Esophagus muscularis mucosa (tissue), 4 donors: ENCODE data around the gene BMAL1. TPM values are rescaled to one million over a fixed set of nuclear protein-coding genes. Genes with fewer than 3 reads are reported as not detected.
"Not testable (repeated sequence)": the region's sequence is repeated elsewhere in the genome, so short reads cannot be mapped to it uniquely, and the experiment has no call there.

Experiments used
- DNase-seq: peaks from one replicate; pipeline ENCODE4 v3.0.0-alpha.2; 2017; ENCODE audit errors: extremely low spot score
- H3K27ac ChIP-seq, 4 donors: fragments of 200-600 bp; sonication (generic); replicated peaks in 1 of 4; 1 replicate in 3 of 4; 2 replicates in 1 of 4; pipeline ENCODE4 v1.5.1; 2016 to 2019; ENCODE audit warnings: mild to moderate bottlenecking in 1 of 4
- H3K27me3 ChIP-seq, 4 donors: fragments of 200-600 bp; sonication (generic); one replicate each; pipeline versions ENCODE4 v1.5.1 to v1.6.0; 2016 to 2019
- H3K36me3 ChIP-seq, 4 donors: fragments of 200-600 bp; sonication (generic); one replicate each; pipeline ENCODE4 v1.5.1; 2016 to 2019
- H3K4me1 ChIP-seq, 4 donors: fragments of 200-600 bp; sonication (generic); one replicate each; pipeline ENCODE4 v1.5.1; 2016 to 2019
- H3K4me3 ChIP-seq, 4 donors: fragments of 200-600 bp; sonication (generic); 1 replicate in 2 of 4; 2 replicates in 2 of 4; pipeline ENCODE4 v1.5.1; 2016 to 2019; ENCODE audit warnings: mild to moderate bottlenecking in 4 of 4, moderate library complexity in 1 of 4
- H3K9me3 ChIP-seq, 4 donors: fragments of 200-600 bp; sonication (generic); 1 replicate in 3 of 4; 2 replicates in 1 of 4; pipeline ENCODE4 v1.5.1; 2016 to 2019
- EP300 ChIP-seq: sonication (generic); formaldehyde crosslinking; IDR thresholded peaks from one replicate; pipeline ENCODE4 v1.6.1; 2017; ENCODE audit warnings: antibody characterized with exemption
- POLR2A ChIP-seq: fragments of 450-650 bp; IDR thresholded peaks from one replicate; pipeline ENCODE4 v1.6.1; 2017; ENCODE audit warnings: antibody characterized with exemption, moderate library complexity, mild to moderate bottlenecking, low read depth
- POLR2AphosphoS5 ChIP-seq, 2 donors: sonication (generic); formaldehyde crosslinking; IDR thresholded peaks; one replicate each; pipeline ENCODE4 v1.6.1; 2017; ENCODE audit warnings: antibody characterized with exemption in 2 of 2
- WGBS: methylation state at CpG from one replicate; pipeline ENCODE4 v1.1.5; 2018; 5-methylcytosine and 5-hydroxymethylcytosine counted together
- intact Hi-C: fragments of 100-400 bp; cut with DNase I; formaldehyde crosslinking; loops from one replicate; pipeline ENCODE4 v1.15.1; 2023
- total RNA-seq, 4 donors: library from RNA; depleted of rRNA; stranded (reverse); fragments of >200 nt; gene quantifications; one replicate each; pipeline versions ENCODE4 v1.1.0 to v1.2.1, GENCODE V29; 2016
- TF ChIP-seq, protein P1 (sequence below), 3 experiments: fragments of 200-600 bp in 2 of 3; fragments of 450-650 bp in 1 of 3; sonication (generic) in 2 of 3; IDR thresholded peaks; one replicate each; pipeline ENCODE4 v1.5.1; 2017 to 2019; ENCODE audit warnings: antibody characterized with exemption in 3 of 3, mild to moderate bottlenecking in 2 of 3, moderate library complexity in 1 of 3

The BMAL1 gene
- total RNA-seq, 4 donors from 2014 or later, result 31.1 to 36.4 (median 33.9) TPM

DNA sequence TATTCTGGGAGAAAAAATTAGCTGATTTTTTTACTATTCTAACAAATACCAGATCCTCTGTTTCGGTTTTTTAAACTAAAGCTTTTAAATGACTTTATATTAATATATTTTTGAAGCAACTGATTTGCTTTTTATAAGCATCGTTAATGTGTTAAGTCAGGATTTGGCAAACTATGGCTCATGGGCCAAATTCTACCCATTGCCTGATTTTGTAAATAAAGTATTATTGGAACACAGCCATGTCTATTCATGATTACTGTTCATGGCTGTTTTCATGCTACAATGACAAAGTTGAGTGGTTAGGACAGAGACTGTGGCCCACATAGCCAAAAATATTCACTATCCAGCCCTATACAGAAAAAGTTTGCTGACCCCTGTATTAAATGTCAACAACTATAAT, 155.8 kb downstream of the BMAL1 start:
- intact Hi-C loops, result no loop called here
- DNase-seq, result no peak
- Histone ChIP-seq H3K36me3 (no peaks in the 10 kb centered on the region), H3K27ac (no peak overlapping the region), H3K4me3 (no peak overlapping the region), H3K27me3 (no peaks in the 10 kb centered on the region), H3K9me3 (no peaks in the 10 kb centered on the region), H3K4me1 (peaks cover 0 to 4% (median 2%) of the 10 kb centered on the region in 4 donors)
- TF ChIP-seq, protein P1, sequence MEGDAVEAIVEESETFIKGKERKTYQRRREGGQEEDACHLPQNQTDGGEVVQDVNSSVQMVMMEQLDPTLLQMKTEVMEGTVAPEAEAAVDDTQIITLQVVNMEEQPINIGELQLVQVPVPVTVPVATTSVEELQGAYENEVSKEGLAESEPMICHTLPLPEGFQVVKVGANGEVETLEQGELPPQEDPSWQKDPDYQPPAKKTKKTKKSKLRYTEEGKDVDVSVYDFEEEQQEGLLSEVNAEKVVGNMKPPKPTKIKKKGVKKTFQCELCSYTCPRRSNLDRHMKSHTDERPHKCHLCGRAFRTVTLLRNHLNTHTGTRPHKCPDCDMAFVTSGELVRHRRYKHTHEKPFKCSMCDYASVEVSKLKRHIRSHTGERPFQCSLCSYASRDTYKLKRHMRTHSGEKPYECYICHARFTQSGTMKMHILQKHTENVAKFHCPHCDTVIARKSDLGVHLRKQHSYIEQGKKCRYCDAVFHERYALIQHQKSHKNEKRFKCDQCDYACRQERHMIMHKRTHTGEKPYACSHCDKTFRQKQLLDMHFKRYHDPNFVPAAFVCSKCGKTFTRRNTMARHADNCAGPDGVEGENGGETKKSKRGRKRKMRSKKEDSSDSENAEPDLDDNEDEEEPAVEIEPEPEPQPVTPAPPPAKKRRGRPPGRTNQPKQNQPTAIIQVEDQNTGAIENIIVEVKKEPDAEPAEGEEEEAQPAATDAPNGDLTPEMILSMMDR (IDR thresholded peaks at IDR 0.05), result no peak
- TF ChIP-seq POLR2A (no peak), POLR2AphosphoS5 (IDR thresholded peaks at IDR 0.05) (no peak), EP300 (no peak)
- 92% methylated on average over 2 of the region's 2 CpGs for WGBS

DNA sequence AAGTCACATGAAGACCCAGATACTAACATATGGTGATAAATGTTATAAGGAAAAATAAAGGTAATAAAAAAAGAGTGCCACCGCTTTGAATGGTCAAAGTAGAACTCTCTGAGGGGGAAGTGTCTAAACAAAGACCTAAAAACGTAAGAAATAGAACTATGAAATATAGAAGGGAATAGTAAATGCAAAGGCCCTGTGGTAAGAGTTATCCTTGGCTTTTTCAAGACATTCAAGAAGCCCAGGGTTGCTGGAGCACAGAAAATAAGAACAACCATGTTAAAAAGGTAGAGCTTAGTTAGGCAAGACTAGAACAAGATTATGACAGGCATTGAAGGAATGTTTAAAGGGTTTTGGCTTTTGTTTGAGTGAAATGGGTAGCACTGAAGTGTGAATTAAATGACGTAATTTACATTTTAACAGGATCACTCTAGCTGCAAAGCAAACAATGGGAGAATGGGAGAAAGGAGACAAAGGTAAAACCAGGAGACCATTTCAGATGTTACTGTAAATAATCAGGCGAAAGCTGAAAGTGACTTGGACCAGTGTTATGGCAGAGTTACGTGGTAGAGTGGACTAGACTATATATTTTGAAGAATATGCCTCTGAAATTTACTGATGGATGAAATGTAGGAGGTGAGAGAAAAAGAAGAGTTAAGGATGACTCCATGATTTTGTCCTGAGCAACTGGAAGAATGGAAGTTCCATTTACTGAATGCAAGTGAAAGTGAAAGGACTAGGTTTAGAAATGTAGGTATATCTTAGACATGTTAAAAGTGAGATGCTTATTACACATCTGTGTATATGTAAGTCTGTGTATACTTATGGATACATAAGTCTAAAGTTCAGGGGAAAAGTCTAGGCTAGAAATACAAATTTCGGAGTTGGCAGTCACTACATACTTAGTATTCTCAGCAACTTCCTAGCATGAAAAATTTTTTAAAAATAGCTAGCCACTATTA, 156.9 kb downstream of the BMAL1 start:
- DNase-seq, result no peak
- Histone ChIP-seq H3K27me3 (no peaks in the 10 kb centered on the region), H3K27ac (no peak overlapping the region), H3K4me1 (peaks cover 0 to 4% (median 2%) of the 10 kb centered on the region in 4 donors), H3K36me3 (no peaks in the 10 kb centered on the region), H3K4me3 (no peak overlapping the region), H3K9me3 (no peaks in the 10 kb centered on the region)
- WGBS, result 95% methylated on average over 6 of the region's 6 CpGs
- intact Hi-C loops, result no loop called here
- no peak for TF ChIP-seq POLR2A
- TF ChIP-seq POLR2AphosphoS5 (IDR thresholded peaks at IDR 0.05), result no peak
- TF ChIP-seq, protein P1 (IDR thresholded peaks at IDR 0.05), result no peak

DNA sequence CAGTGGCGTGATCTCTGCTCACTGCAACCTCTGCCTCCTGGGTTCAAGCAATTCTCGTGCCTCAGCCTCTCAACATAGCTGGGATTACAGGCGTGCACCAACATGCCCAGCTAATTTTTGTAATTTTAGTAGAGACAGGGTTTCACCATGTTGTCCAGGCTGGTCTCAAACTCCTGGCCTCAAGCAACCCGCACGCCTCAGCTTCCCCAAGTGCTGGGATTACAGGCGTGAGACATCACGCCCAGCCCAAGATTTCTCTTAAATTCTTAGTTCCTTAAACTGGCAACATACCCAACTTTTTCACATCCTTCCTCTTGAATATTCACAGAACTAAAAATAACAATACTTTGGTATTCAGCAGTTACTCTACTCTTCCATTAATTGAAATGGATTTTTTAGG, 159.2 kb downstream of the BMAL1 start:
- H3K27me3 ChIP-seq, H3K36me3 ChIP-seq, DNase-seq, intact Hi-C loops, H3K4me3 ChIP-seq, H3K27ac ChIP-seq, H3K9me3 ChIP-seq: not testable (repeated sequence)
- 95% methylated on average over 7 of the region's 7 CpGs for WGBS
- H3K4me1 ChIP-seq, result peaks cover 0 to 18% (median 17%) of the 10 kb centered on the region in 4 donors

Other genes with a start within 250 kb of the BMAL1 start
- gene BTBD10, start 185.4 kb downstream of the BMAL1 start, total RNA-seq, result 10 to 100 TPM; 33.4 to 59.8 (median 48.7) TPM
- gene PTH, start 218.2 kb downstream of the BMAL1 start, total RNA-seq, result not detected